IMR-90 (cell line): ENCODE data around the gene CHN2. TPM values are rescaled to one million over a fixed set of nuclear protein-coding genes. Genes with fewer than 3 reads are reported as not detected.

ENCODE experiments used
- ATAC-seq: fragments of 200-7000 bp; cut with Tn5 transposase; 2 replicates; pipeline ENCODE4 v1.9.1; 2020; ENCODE audit warnings: low read depth, mild to moderate bottlenecking, moderate library complexity
- BruUV-seq: library from RNA; stranded (reverse); fragments of 400-500 nt; replicated peaks from 2 replicates; lab custom pipeline; 2021; lab: Mats Ljungman, UMichigan
- CTCF ChIA-PET: fragments of 300-600 bp; formaldehyde crosslinking; extraction: SDS; loops from one replicate; lab custom pipeline; 2021; ENCODE audit warnings: antibody characterized with exemption; lab: Yijun Ruan, JAX
- POLR2A ChIA-PET: fragments of 300-600 bp; sonication (Branson Sonifier 250); formaldehyde crosslinking; loops from one replicate; lab custom pipeline; 2022; ENCODE audit warnings: antibody characterized with exemption; ENCODE audit not compliant: unreplicated experiment; lab: Charles Lee
- DNase-seq: peaks from one replicate; pipeline ENCODE4 v3.0.0; 2013
- H2AFZ ChIP-seq: replicated peaks from 2 replicates; pipeline ENCODE3; 2013; ENCODE audit warnings: low read length, mild to moderate bottlenecking; ENCODE audit not compliant: poor library complexity
- H2AK5ac ChIP-seq: 2 replicates; pipeline ENCODE4 v1.6.1; 2013; ENCODE audit warnings: low read depth, low read length, inconsistent platforms
- H2AK9ac ChIP-seq: replicated peaks from 2 replicates; pipeline ENCODE3; 2013; ENCODE audit warnings: mild to moderate bottlenecking, low read depth, low read length, moderate library complexity; ENCODE audit not compliant: poor library complexity
- H2BK120ac ChIP-seq: 2 replicates; pipeline ENCODE4 v1.6.1; 2013; ENCODE audit warnings: low read depth, low read length, inconsistent platforms
- H2BK15ac ChIP-seq: 3 replicates; pipeline ENCODE4 v1.6.1; 2013; ENCODE audit warnings: low read depth, low read length, inconsistent platforms
- H2BK20ac ChIP-seq: 2 replicates; pipeline ENCODE4 v1.6.1; 2013; ENCODE audit warnings: low read depth, mild to moderate bottlenecking, inconsistent platforms, low read length, moderate library complexity
- H2BK5ac ChIP-seq: 2 replicates; pipeline ENCODE4 v1.6.1; 2013; ENCODE audit warnings: mild to moderate bottlenecking, low read depth, low read length, inconsistent platforms; ENCODE audit not compliant: poor library complexity, severe bottlenecking
- H3K14ac ChIP-seq: replicated peaks from 2 replicates; pipeline ENCODE4 v1.6.1; 2013; ENCODE audit warnings: low read depth, low read length, inconsistent platforms
- H3K18ac ChIP-seq: 2 replicates; pipeline ENCODE4 v1.6.1; 2013; ENCODE audit warnings: low read depth, low read length, control low read depth
- H3K23ac ChIP-seq: 2 replicates; pipeline ENCODE4 v1.6.1; 2013; ENCODE audit warnings: low read depth, low read length, inconsistent platforms
- H3K27ac ChIP-seq: 2 replicates; pipeline ENCODE4 v1.5.1; 2013; ENCODE audit warnings: mild to moderate bottlenecking, control low read depth, low read length; ENCODE audit not compliant: insufficient read depth
- H3K27me3 ChIP-seq: 2 replicates; pipeline ENCODE4 v1.6.1; 2013; ENCODE audit warnings: low read length; ENCODE audit not compliant: control insufficient read depth, insufficient read depth
- H3K36me3 ChIP-seq: 2 replicates; pipeline ENCODE4 v1.6.1; 2013; ENCODE audit warnings: low read length, mixed read lengths; ENCODE audit not compliant: control insufficient read depth, insufficient read depth
- H3K4ac ChIP-seq: 2 replicates; pipeline ENCODE4 v1.6.1; 2013; ENCODE audit warnings: low read depth, low read length, inconsistent platforms
- H3K4me1 ChIP-seq: 2 replicates; pipeline ENCODE4 v1.6.1; 2013; ENCODE audit warnings: low read length, mixed read lengths; ENCODE audit not compliant: control insufficient read depth, insufficient read depth
- H3K4me2 ChIP-seq: 2 replicates; pipeline ENCODE4 v1.6.1; 2013; ENCODE audit warnings: low read depth, mild to moderate bottlenecking, control low read depth, low read length, moderate library complexity
- H3K4me3 ChIP-seq: 2 replicates; pipeline ENCODE4 v1.5.1; 2013; ENCODE audit warnings: low read depth, mild to moderate bottlenecking, control low read depth, low read length, moderate library complexity; ENCODE audit not compliant: insufficient read depth
- H3K56ac ChIP-seq: 2 replicates; pipeline ENCODE4 v1.6.1; 2013; ENCODE audit warnings: low read length, inconsistent platforms; ENCODE audit not compliant: insufficient read depth; ENCODE audit errors: extremely low read depth
- H3K79me1 ChIP-seq, 2 experiments: 2 replicates each; pipeline ENCODE4 v1.6.1; 2013; ENCODE audit warnings: low read length in 2 of 2, inconsistent platforms in 1 of 2, low read depth in 1 of 2
- H3K9ac ChIP-seq: 2 replicates; pipeline ENCODE4 v1.6.1; 2013; ENCODE audit warnings: low read depth, low read length, control low read depth
- H3K9me1 ChIP-seq: 2 replicates; pipeline ENCODE4 v1.6.1; 2013; ENCODE audit warnings: low read length, inconsistent platforms; ENCODE audit not compliant: insufficient read depth
- H3K9me3 ChIP-seq: 2 replicates; pipeline ENCODE4 v1.6.1; 2013; ENCODE audit warnings: low read length; ENCODE audit not compliant: control insufficient read depth, insufficient read depth
- H4K20me1 ChIP-seq: 2 replicates; pipeline ENCODE4 v1.6.1; 2013; ENCODE audit warnings: low read length, inconsistent platforms; ENCODE audit not compliant: insufficient read depth
- H4K5ac ChIP-seq: 2 replicates; pipeline ENCODE4 v1.6.1; 2013; ENCODE audit warnings: mild to moderate bottlenecking, low read depth, low read length, control low read depth
- H4K8ac ChIP-seq, 2 experiments: 2 replicates each; pipeline ENCODE4 v1.6.1; 2013; ENCODE audit warnings: low read depth in 2 of 2, low read length in 2 of 2, control low read depth in 1 of 2, inconsistent platforms in 1 of 2
- H4K91ac ChIP-seq: 2 replicates; pipeline ENCODE4 v1.6.1; 2013; ENCODE audit warnings: low read depth, low read length, inconsistent platforms; ENCODE audit not compliant: insufficient read depth
- BHLHE40 ChIP-seq: fragments of 150-350 bp; IDR thresholded peaks from 2 replicates; pipeline ENCODE4 v1.6.1; 2016; ENCODE audit warnings: mild to moderate bottlenecking, low read depth, low read length
- CTCF ChIP-seq: conservative IDR thresholded peaks from 2 replicates; pipeline ENCODE4 v1.5.1; 2012; ENCODE audit warnings: mild to moderate bottlenecking, low read depth, low read length, improper control_type of control experiment
- MAZ ChIP-seq: IDR thresholded peaks from 2 replicates; pipeline ENCODE4 v1.6.1; 2012; ENCODE audit warnings: low read depth, mild to moderate bottlenecking, low read length, improper control_type of control experiment, moderate library complexity, borderline replicate concordance
- NFE2L2 ChIP-seq: fragments of 150-350 bp; IDR thresholded peaks from 2 replicates; pipeline ENCODE4 v1.6.1; 2016; ENCODE audit warnings: low read depth, mild to moderate bottlenecking, low read length
- POLR2A ChIP-seq: IDR thresholded peaks from 2 replicates; pipeline ENCODE4 v1.6.1; 2012; ENCODE audit warnings: mild to moderate bottlenecking, low read depth, low read length
- RCOR1 ChIP-seq: IDR thresholded peaks from 2 replicates; pipeline ENCODE4 v1.6.1; 2012; ENCODE audit warnings: mild to moderate bottlenecking, low read length, improper control_type of control experiment; ENCODE audit not compliant: insufficient replicate concordance
- SMC3 ChIP-seq: fragments of 150-350 bp; IDR thresholded peaks from 2 replicates; pipeline ENCODE4 v1.6.1; 2016; ENCODE audit warnings: low read depth, mild to moderate bottlenecking, antibody characterized with exemption, low read length, moderate library complexity
- WGBS, 2 experiments: methylation state at CpG; one replicate each; pipeline versions ENCODE4 v1.1.5 to v1.1.7; 2013; ENCODE audit warnings: missing lambda C conversion rate in 2 of 2; ENCODE audit not compliant: insufficient read length in 1 of 2; ENCODE audit errors: extremely low coverage in 2 of 2; 5-methylcytosine and 5-hydroxymethylcytosine counted together
- dilution Hi-C: fragments of 300-500 bp; cut with HindIII; formaldehyde crosslinking; loops from one replicate; pipeline ENCODE4 v1.14.3; 2018; ENCODE audit warnings: low sequenced_read_pairs; ENCODE audit not compliant: unreplicated experiment
- in situ Hi-C: fragments of 300-500 bp; cut with MboI; formaldehyde crosslinking; loops from 3 replicates; pipeline ENCODE4 v1.14.3; 2019; ENCODE audit warnings: low sequenced_read_pairs, inconsistent platforms, mixed read lengths
- intact Hi-C: fragments of 100-400 bp; cut with micrococcal nuclease; formaldehyde crosslinking; loops from 2 replicates; pipeline ENCODE4 v1.10.0; 2022
- polyA plus RNA-seq, 3 experiments: library from polyadenylated mRNA; depleted of rRNA; stranded (reverse); fragments of >200 nt; gene quantifications; 2 replicates each; pipeline ENCODE4 v1.2.3, GENCODE V29; 2012; ENCODE audit warnings: low replicate concordance in 1 of 3
- total RNA-seq: library from RNA; depleted of rRNA; stranded (reverse); fragments of >200 nt; gene quantifications from 2 replicates; pipeline ENCODE4 v1.2.3, GENCODE V29; 2012
- TF ChIP-seq, protein P1 (sequence below): fragments of 150-350 bp; IDR thresholded peaks from 2 replicates; pipeline ENCODE4 v1.6.1; 2017; ENCODE audit warnings: mild to moderate bottlenecking, antibody characterized with exemption, low read length, low read depth
- TF ChIP-seq, protein P2 (sequence below): fragments of 150-350 bp; IDR thresholded peaks from 2 replicates; pipeline ENCODE4 v1.6.1; 2016; ENCODE audit warnings: low read depth, mild to moderate bottlenecking, low read length, moderate library complexity, borderline replicate concordance

CHN2 gene
- total and polyA plus RNA-seq, 2 of the 4 experiments (the other 2 are of a cell fraction) = not detected

DNA sequence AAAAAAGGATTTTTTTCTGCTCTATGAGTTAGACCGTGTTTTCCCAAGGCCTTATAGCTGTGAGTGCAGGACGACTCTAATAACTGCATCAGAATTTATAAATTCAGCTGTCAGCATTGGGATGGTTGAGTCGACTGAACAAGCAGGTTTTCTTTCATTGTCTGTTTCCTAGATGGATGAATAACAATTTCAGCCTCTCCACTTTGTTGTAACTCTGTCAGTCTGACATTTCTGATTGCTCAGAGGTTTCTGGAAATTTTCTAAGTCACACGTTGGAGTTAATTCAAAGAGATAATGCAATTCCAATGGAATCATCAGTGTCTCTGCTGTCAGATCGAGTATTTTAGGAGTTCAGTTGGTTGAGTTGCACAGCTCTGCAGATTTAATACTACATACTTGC lies 159.2 kb downstream of the CHN2 start:
- ATAC-seq = no peak
- H3K18ac ChIP-seq = no peak overlapping the region
- H3K9me3 ChIP-seq = no peaks in the 10 kb centered on the region
- CTCF ChIA-PET = no interaction called here
- no peak overlapping the region for H2BK5ac ChIP-seq
- TF ChIP-seq, protein P1, sequence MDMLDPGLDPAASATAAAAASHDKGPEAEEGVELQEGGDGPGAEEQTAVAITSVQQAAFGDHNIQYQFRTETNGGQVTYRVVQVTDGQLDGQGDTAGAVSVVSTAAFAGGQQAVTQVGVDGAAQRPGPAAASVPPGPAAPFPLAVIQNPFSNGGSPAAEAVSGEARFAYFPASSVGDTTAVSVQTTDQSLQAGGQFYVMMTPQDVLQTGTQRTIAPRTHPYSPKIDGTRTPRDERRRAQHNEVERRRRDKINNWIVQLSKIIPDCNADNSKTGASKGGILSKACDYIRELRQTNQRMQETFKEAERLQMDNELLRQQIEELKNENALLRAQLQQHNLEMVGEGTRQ = no peak
- TF ChIP-seq POLR2A (no peak), CTCF (no peak), BHLHE40 (no peak), RCOR1 (no peak), NFE2L2 (no peak), MAZ (no peak), SMC3 (no peak)
- TF ChIP-seq, protein P2, sequence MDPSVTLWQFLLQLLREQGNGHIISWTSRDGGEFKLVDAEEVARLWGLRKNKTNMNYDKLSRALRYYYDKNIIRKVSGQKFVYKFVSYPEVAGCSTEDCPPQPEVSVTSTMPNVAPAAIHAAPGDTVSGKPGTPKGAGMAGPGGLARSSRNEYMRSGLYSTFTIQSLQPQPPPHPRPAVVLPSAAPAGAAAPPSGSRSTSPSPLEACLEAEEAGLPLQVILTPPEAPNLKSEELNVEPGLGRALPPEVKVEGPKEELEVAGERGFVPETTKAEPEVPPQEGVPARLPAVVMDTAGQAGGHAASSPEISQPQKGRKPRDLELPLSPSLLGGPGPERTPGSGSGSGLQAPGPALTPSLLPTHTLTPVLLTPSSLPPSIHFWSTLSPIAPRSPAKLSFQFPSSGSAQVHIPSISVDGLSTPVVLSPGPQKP = no peak
- H4K8ac ChIP-seq = no peak overlapping the region
- no peak overlapping the region for H2BK120ac ChIP-seq
- H3K56ac ChIP-seq = no peak overlapping the region
- no peak overlapping the region for H2BK15ac ChIP-seq
- WGBS, 2 experiments = no CpG with 5 or more reads among the region's 5 CpGs
- H3K36me3 ChIP-seq = no peaks in the 10 kb centered on the region
- POLR2A ChIA-PET = no interaction called here
- H3K4me3 ChIP-seq = no peak overlapping the region
- H2AFZ ChIP-seq = no peak overlapping the region
- H4K91ac ChIP-seq = no peak overlapping the region
- H3K79me1 ChIP-seq = no peaks in the 10 kb centered on the region
- dilution Hi-C loops = no loop called here
- H3K23ac ChIP-seq = no peak overlapping the region
- no peak overlapping the region for H3K4ac ChIP-seq
- H3K27ac ChIP-seq = no peak overlapping the region
- H2AK9ac ChIP-seq = no peak overlapping the region
- H3K9me1 ChIP-seq = no peaks in the 10 kb centered on the region
- intact Hi-C loops = no loop called here
- no peak for DNase-seq
- no TSS peak for BruUV-seq
- no peak overlapping the region for H2AK5ac ChIP-seq
- H3K9ac ChIP-seq = no peak overlapping the region
- in situ Hi-C loops = no loop called here
- H4K5ac ChIP-seq = no peak overlapping the region
- no peak overlapping the region for H2BK20ac ChIP-seq
- H3K14ac ChIP-seq = no peak overlapping the region
- H3K27me3 ChIP-seq = no peaks in the 10 kb centered on the region
- H4K20me1 ChIP-seq = no peaks in the 10 kb centered on the region
- no peaks in the 10 kb centered on the region for H3K4me1 ChIP-seq
- no peak overlapping the region for H3K4me2 ChIP-seq
